ENCODE results near the gene VGLL4.
A peak's percentile ranks its signal among the peaks of the same experiment; 100 is the strongest.

Gene VGLL4

GRCh38 chr3:11508346-11509172 is 135.2 kb downstream of the VGLL4 start:
- TF ChIP-seq POU6F1 (CRISPR knock-in tag; IDR thresholded peaks at IDR 0.05; ENCODE audit: borderline replicate concordance, low read depth) (no peak), ZFP3 (CRISPR knock-in tag; IDR thresholded peaks at IDR 0.05) (0 out of 2 replicates have a peak, but pooled peaks have one; percentile 13), ZNF70 (CRISPR knock-in tag; IDR thresholded peaks at IDR 0.05) (no peak), BACH2 (CRISPR knock-in tag; IDR thresholded peaks at IDR 0.05; ENCODE audit: borderline replicate concordance) (no peak)
- ATAC-seq: no peak; the same call in 1 of the 3 replicates

GRCh38 chr3:11507719-11508118 is 136.0 kb downstream of the VGLL4 start:
- ATAC-seq: no peak
- TF ChIP-seq PPARA (CRISPR knock-in tag; IDR thresholded peaks at IDR 0.05; ENCODE audit: borderline replicate concordance) (no peak), ZFP30 (CRISPR knock-in tag; IDR thresholded peaks at IDR 0.05) (no peak), TCF4 (CRISPR knock-in tag; IDR thresholded peaks at IDR 0.05; ENCODE audit: borderline replicate concordance) (no peak)

All from SK-N-SH treated with all-trans-retinoic acid at 6 μM for 48 hours (cell line).